Esophagus squamous epithelium (tissue), 5 donors: ENCODE data around the gene PSMG3. TPM values are rescaled to one million over a fixed set of nuclear protein-coding genes. Genes with fewer than 3 reads are reported as not detected.

Source experiments
- DNase-seq: peaks from one replicate; lab custom pipeline; 2025; lab: John Stamatoyannopoulos, UW
- H3K27ac ChIP-seq, 4 donors: fragments of 200-600 bp; sonication (generic); one replicate each; pipeline ENCODE4 v1.5.1; 2016 to 2019; ENCODE audit warnings: mild to moderate bottlenecking in 1 of 4
- H3K27me3 ChIP-seq, 4 donors: fragments of 200-600 bp; sonication (generic); 1 replicate in 3 of 4; 2 replicates in 1 of 4; pipeline versions ENCODE4 v1.5.1 to v1.6.0; 2017 to 2021; ENCODE audit warnings: antibody characterized with exemption in 1 of 4
- H3K36me3 ChIP-seq, 3 donors: fragments of 200-600 bp; sonication (generic); one replicate each; pipeline ENCODE4 v1.5.1; 2016 to 2019
- H3K4me1 ChIP-seq, 3 donors: fragments of 200-600 bp; sonication (generic); one replicate each; pipeline ENCODE4 v1.5.1; 2017 to 2019
- H3K4me3 ChIP-seq, 4 donors: fragments of 200-600 bp; sonication (generic); 1 replicate in 3 of 4; 2 replicates in 1 of 4; pipeline ENCODE4 v1.5.1; 2016 to 2019; ENCODE audit warnings: mild to moderate bottlenecking in 2 of 4, moderate library complexity in 1 of 4
- H3K9me3 ChIP-seq, 3 donors: fragments of 200-600 bp; sonication (generic); one replicate each; pipeline ENCODE4 v1.5.1; 2016 to 2019
- POLR2A ChIP-seq, 4 donors: fragments of 450-650 bp; IDR thresholded peaks; one replicate each; pipeline ENCODE4 v1.6.1; 2017; ENCODE audit warnings: antibody characterized with exemption in 4 of 4, mild to moderate bottlenecking in 4 of 4, moderate library complexity in 3 of 4
- WGBS, 2 donors: methylation state at CpG; one replicate each; pipeline ENCODE4 v1.1.5; 2018; 5-methylcytosine and 5-hydroxymethylcytosine counted together
- intact Hi-C: fragments of 100-400 bp; cut with DNase I; formaldehyde crosslinking; loops from one replicate; pipeline ENCODE4 v1.15.0; 2022
- total RNA-seq, 4 donors: library from RNA; depleted of rRNA; stranded (reverse); fragments of >200 nt; gene quantifications; one replicate each; pipeline ENCODE4 v1.1.0, GENCODE V29; 2016
- TF ChIP-seq, protein P1 (sequence below), 6 experiments: fragments of 450-650 bp in 4 of 6; fragments of 200-600 bp in 2 of 6; sonication (generic) in 2 of 6; IDR thresholded peaks; one replicate each; pipeline ENCODE4 v1.5.1; 2016 to 2019; ENCODE audit warnings: antibody characterized with exemption in 6 of 6, mild to moderate bottlenecking in 4 of 6, moderate library complexity in 4 of 6
- donor health status: DM: yes; HTN: yes; CAD: no.

PSMG3 gene
- total RNA-seq, 4 donors from 2014 or later, result 44.5 to 63.6 (median 47.4) TPM

DNA sequence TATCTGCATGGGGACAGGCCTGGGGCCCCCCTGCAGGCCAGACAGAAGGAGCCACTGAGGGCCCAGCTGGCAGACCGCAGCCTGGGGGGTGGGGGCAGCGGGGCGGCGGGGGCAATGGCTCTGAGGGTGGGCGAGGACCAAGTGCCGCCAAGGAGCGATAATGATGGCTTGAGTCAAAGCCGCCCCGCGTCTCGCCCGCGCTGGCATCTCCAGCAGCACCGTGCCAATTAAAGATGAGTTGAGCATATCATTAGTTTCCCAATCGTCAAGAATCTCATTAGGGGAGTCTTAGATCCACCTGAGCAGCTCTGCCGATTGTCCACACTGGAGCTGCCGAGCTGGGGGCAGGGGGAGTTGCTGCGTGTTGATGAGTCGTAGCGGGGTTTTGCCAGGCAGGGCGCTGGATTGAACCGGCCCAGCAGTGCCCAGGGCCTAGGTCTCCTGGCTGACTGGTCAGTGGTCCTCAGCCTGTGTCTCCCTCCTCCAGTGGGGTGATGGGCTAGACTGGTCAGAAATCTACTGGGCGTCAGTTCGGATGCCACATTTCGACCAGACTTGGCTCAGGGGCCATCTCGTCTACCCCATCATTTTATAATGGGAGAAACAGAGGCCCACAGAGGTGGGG lies 41.0 kb upstream of the PSMG3 start:
- no peak for DNase-seq
- WGBS, 2 donors, result 84 to 85% methylated on average over 16 to 22 of the region's 26 CpGs
- H3K36me3 ChIP-seq, result no peaks in the 10 kb centered on the region

DNA sequence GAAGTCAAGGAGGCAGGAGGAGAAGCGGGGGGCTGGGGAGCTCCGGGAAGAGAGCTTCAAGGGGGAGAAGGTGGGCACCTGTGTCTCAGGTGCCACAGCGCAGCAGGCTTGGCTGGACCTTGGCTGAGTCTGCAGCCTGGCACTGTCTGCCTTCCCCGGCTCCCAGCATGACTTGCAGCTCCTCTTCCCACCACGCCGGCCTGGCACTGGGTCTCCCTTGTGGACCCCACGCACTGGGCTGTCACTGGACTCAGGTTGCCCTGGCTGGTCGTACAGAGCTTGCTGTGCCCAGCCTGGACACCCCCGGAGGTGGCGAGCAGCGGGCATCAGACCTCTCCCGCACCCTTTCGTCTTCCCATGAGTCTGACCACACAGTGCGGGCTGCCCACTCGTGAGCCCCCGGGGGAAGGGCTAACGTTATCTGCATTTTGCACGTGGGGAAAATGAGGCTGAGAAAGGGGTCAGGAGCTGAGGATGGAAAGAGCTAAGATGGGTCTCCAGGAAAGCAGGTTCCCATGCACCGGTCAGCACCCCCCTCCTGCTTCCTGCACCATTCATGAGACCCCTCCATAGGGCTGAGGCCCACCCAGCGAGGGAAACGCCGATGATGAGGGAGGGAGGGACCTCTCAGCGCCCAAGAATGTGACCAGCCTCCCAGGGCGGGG lies 40.3 kb upstream of the PSMG3 start:
- DNase-seq, result no peak
- intact Hi-C loops, result no loop called here
- Histone ChIP-seq H3K36me3 (no peaks in the 10 kb centered on the region), H3K27ac (no peak overlapping the region), H3K4me3 (no peak overlapping the region), H3K27me3 (peaks cover 0 to 52% (median 0%) of the 10 kb centered on the region in 4 donors), H3K9me3 (no peaks in the 10 kb centered on the region), H3K4me1 (no peaks in the 10 kb centered on the region)
- WGBS, 2 donors, result 72 to 78% methylated on average over 9 to 13 of the region's 24 CpGs
- TF ChIP-seq POLR2A (IDR thresholded peaks at IDR 0.05), result no peak
- TF ChIP-seq, protein P1, sequence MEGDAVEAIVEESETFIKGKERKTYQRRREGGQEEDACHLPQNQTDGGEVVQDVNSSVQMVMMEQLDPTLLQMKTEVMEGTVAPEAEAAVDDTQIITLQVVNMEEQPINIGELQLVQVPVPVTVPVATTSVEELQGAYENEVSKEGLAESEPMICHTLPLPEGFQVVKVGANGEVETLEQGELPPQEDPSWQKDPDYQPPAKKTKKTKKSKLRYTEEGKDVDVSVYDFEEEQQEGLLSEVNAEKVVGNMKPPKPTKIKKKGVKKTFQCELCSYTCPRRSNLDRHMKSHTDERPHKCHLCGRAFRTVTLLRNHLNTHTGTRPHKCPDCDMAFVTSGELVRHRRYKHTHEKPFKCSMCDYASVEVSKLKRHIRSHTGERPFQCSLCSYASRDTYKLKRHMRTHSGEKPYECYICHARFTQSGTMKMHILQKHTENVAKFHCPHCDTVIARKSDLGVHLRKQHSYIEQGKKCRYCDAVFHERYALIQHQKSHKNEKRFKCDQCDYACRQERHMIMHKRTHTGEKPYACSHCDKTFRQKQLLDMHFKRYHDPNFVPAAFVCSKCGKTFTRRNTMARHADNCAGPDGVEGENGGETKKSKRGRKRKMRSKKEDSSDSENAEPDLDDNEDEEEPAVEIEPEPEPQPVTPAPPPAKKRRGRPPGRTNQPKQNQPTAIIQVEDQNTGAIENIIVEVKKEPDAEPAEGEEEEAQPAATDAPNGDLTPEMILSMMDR (IDR thresholded peaks at IDR 0.05), result no peak

More for the DNA sequence above, 41.0 kb upstream of the PSMG3 start:
- no peak for TF ChIP-seq POLR2A (IDR thresholded peaks at IDR 0.05)
- TF ChIP-seq, protein P1 (IDR thresholded peaks at IDR 0.05), result no peak
- Histone ChIP-seq H3K4me1 (no peaks in the 10 kb centered on the region), H3K27ac (no peak overlapping the region), H3K4me3 (no peak overlapping the region), H3K27me3 (peaks cover 0 to 45% (median 0%) of the 10 kb centered on the region in 4 donors), H3K9me3 (no peaks in the 10 kb centered on the region)
- intact Hi-C loops, result no loop called here

DNA sequence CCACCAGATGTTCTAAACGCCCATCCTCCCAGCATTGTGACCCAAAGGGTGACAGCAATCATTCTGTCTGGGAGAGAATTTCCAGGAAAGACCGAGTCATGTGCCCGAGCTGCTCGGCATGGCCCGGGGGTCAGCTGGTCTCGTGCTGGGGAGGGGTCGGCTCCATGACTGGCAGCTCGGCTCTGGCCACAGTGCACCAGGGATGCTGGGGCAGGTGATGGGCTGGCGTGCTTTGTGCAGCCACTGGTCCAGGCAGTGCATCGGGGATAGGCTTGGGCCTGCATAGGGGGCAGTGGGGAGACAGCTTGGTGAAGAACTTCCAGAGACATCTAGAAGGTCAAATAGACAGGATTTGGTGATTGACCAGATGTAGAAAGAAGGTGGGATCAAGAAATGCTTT lies 39.2 kb upstream of the PSMG3 start:
- Histone ChIP-seq H3K9me3 (no peaks in the 10 kb centered on the region), H3K4me3 (no peak overlapping the region), H3K27me3 (peaks cover 0 to 55% (median 0%) of the 10 kb centered on the region in 4 donors), H3K36me3 (no peaks in the 10 kb centered on the region), H3K27ac (no peak overlapping the region), H3K4me1 (no peaks in the 10 kb centered on the region)
- intact Hi-C loops, result no loop called here
- WGBS, 2 donors, result 76 to 79% methylated on average over 8 to 9 of the region's 10 CpGs
- no peak for DNase-seq
- no peak for TF ChIP-seq POLR2A (IDR thresholded peaks at IDR 0.05)
- TF ChIP-seq, protein P1 (IDR thresholded peaks at IDR 0.05), result no peak

DNA sequence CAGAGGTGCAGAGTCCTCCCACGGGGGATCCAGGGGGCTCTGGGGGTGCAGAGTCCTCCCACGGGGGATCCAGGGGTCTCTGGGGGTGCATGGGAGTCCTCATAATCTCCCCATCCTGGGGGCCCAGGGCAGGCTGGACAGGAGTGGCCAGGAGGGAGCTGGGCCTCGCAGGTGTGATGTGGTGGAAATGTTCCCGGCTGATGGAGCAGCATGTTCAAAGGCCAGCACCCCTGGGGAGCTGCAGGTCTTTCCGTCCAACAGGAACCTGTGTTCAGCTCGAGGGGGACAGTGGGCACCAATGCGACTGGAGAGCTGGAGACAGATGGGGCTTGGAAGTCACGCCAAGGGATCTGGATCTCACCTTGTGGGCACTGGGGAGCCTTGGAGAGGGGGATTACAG lies 38.5 kb upstream of the PSMG3 start:
- WGBS, 2 donors, result 43 to 74% methylated on average over 1 to 3 of the region's 8 CpGs
- no peak overlapping the region for H3K27ac ChIP-seq
- H3K36me3 ChIP-seq, result no peaks in the 10 kb centered on the region
- H3K27me3 ChIP-seq, result peaks cover 0 to 62% (median 0%) of the 10 kb centered on the region in 4 donors
- no peak overlapping the region for H3K4me3 ChIP-seq
- no peaks in the 10 kb centered on the region for H3K4me1 ChIP-seq
- no peak for DNase-seq
- no peaks in the 10 kb centered on the region for H3K9me3 ChIP-seq
- intact Hi-C loops, result no loop called here
- TF ChIP-seq, protein P1 (IDR thresholded peaks at IDR 0.05), result no peak
- no peak for TF ChIP-seq POLR2A (IDR thresholded peaks at IDR 0.05)

DNA sequence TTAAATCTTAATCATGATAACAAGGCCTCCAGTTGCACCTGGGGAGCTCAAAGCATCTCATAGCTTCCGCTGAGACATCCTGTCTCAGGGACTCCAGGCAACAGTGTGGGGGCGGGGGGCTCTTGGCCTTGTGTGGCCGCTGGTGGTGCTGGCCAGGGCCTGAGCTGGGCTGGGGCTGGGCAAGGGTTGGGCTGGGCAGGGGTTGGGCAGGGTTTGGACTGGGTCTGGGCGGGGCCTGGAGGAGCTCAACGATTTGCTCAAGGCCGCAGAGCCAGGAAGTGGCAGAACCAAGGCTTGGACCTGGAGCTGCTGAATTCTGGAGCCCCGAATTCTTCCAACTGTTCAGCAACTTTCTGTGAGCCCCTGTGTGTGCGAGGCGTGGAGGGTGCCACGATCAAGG lies 37.9 kb upstream of the PSMG3 start:
- H3K36me3 ChIP-seq, result no peaks in the 10 kb centered on the region
- intact Hi-C loops, result no loop called here
- no peak overlapping the region for H3K4me3 ChIP-seq
- TF ChIP-seq, protein P1 (IDR thresholded peaks at IDR 0.05), result no peak
- no peak for TF ChIP-seq POLR2A (IDR thresholded peaks at IDR 0.05)
- H3K9me3 ChIP-seq, result no peaks in the 10 kb centered on the region
- no peak for DNase-seq
- H3K27me3 ChIP-seq, result peaks cover 0 to 68% (median 0%) of the 10 kb centered on the region in 4 donors
- no peak overlapping the region for H3K27ac ChIP-seq
- WGBS, 2 donors, result 69 to 70% methylated on average over 6 to 8 of the region's 10 CpGs
- H3K4me1 ChIP-seq, result no peaks in the 10 kb centered on the region
